SK-N-SH (cell line): ENCODE measurements around the gene AGBL4.

Experiments used
- CTCF ChIP-seq: fragments of 200-600 bp; sonication (generic); IDR thresholded peaks from 2 replicates; pipeline ENCODE4 v1.6.1; 2017; ENCODE audit warnings: antibody characterized with exemption, mild to moderate bottlenecking, moderate library complexity
- EP300 ChIP-seq, 2 experiments: IDR thresholded peaks; 2 replicates each; pipeline versions ENCODE4 v1.4.0 to v1.6.1; 2012; ENCODE audit warnings: borderline replicate concordance in 1 of 2, low read depth in 1 of 2, low read length in 1 of 2
- GATA2 ChIP-seq: sonication (generic); formaldehyde crosslinking; IDR thresholded peaks from 2 replicates; pipeline ENCODE4 v1.5.0; 2020; ENCODE audit warnings: mild to moderate bottlenecking, missing genetic modification reagents
- MAX ChIP-seq: IDR thresholded peaks from 2 replicates; pipeline ENCODE4 v1.4.0; 2012; ENCODE audit warnings: low read depth
- POLR2AphosphoS5 ChIP-seq: IDR thresholded peaks from 2 replicates; pipeline ENCODE4 v1.6.1; 2012; ENCODE audit warnings: low read depth, low read length
- REST ChIP-seq: IDR thresholded peaks from 2 replicates; pipeline ENCODE4 v1.6.1; 2012; ENCODE audit warnings: mild to moderate bottlenecking, low read depth, low read length, moderate library complexity
- RXRA ChIP-seq: IDR thresholded peaks from 2 replicates; pipeline ENCODE4 v1.4.0; 2012; ENCODE audit warnings: low read depth, mild to moderate bottlenecking, borderline replicate concordance
- TAF1 ChIP-seq: IDR thresholded peaks from 2 replicates; pipeline ENCODE4 v1.6.1; 2012; ENCODE audit warnings: low read depth, mild to moderate bottlenecking, low read length, moderate library complexity, borderline replicate concordance
- USF2 ChIP-seq: fragments of 150-350 bp; IDR thresholded peaks from 2 replicates; pipeline ENCODE4 v1.6.1; 2017; ENCODE audit warnings: antibody characterized with exemption, low read length, low read depth, borderline replicate concordance
- YY1 ChIP-seq: IDR thresholded peaks from 2 replicates; pipeline ENCODE4 v1.4.0; 2012; ENCODE audit warnings: low read depth, mild to moderate bottlenecking

- TF ChIP-seq USF2, result no peak
- no peak for TF ChIP-seq YY1
- no peak for TF ChIP-seq CTCF
- no peak for TF ChIP-seq EP300 (IDR thresholded peaks at IDR 0.05; ENCODE audit: borderline replicate concordance in 1 of 2, low read depth in 1 of 2, low read length in 1 of 2)
- no peak for TF ChIP-seq GATA2 (CRISPR knock-in tag)
- no peak for TF ChIP-seq MAX
- no peak for TF ChIP-seq RXRA
- no peak for TF ChIP-seq REST
- TF ChIP-seq POLR2AphosphoS5, result no peak
- TF ChIP-seq TAF1, result no peak
Observed at GRCh38 chr1:48600182-48600581, 1423.6 kb downstream of the AGBL4 start.
